CD4-positive, alpha-beta T cell treated with Interleukin-15 for 4 hours (primary cell): ENCODE data around the gene POTEB.
"Not testable (repeated sequence)": the region's sequence is repeated elsewhere in the genome, so short reads cannot be mapped to it uniquely, and the experiment has no call there.

Experiments used
- DNase-seq: peaks from one replicate; pipeline ENCODE4 v3.0.0-alpha.2; 2020; ENCODE audit warnings: low spot score

POTEB gene

GRCh38 chr15:21877635-21878034 is at the start of gene POTEB:
TSS of gene POTEB (minus strand) at chr15:21877735. CDS start at chr15:21877246, 489 bp downstream.
- not testable (repeated sequence) for DNase-seq

GRCh38 chr15:21890955-21891354 is 13.4 kb upstream of the POTEB start:
- not testable (repeated sequence) for DNase-seq

GRCh38 chr15:21889542-21889941 is 12.0 kb upstream of the POTEB start:
- not testable (repeated sequence) for DNase-seq

GRCh38 chr15:21838831-21839230 is 38.7 kb downstream of the POTEB start:
- DNase-seq = not testable (repeated sequence)
